ENCODE data around the gene FEV. TPM values are rescaled to one million over a fixed set of nuclear protein-coding genes. Genes with fewer than 3 reads are reported as not detected.

Gene FEV
- total RNA-seq, result 1 to 10 TPM in 1 of 4 donors, not detected in 3; 2.1 TPM

DNA sequence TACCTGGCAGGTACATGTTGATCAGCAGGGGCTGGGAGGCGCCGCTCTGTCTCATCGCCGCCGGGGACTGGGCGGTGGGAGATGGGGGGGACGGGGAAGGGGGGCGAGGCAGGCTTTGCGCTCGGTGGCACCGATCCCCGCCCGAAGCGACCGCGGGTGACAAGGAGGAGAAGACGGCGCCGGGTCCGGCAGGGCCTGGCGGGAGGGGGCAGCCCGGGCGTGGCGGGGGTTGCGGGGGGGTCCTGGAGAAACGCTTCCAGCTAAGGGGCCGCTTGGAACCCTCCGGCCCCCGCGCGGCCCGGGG, at the start of gene FEV:
Gene FEV (minus strand): TSS at position 164 of the 304 bp plus-strand sequence. CDS start 109 bp downstream, at position 55.
- WGBS, 2 donors, result 0% methylated on average over 2 of the region's 32 CpGs; no CpG with 5 or more reads in 1 of the 2 donors
- no peak for DNase-seq
- H3K4me3 ChIP-seq, result peak within 1 kb of the TSS in 2 of 4 donors; percentile 16 to 36
- no peak within 1 kb of the TSS for H3K27ac ChIP-seq
- peaks cover 26 to 51% (median 32%) of the 10 kb centered on the region in 3 donors for H3K4me1 ChIP-seq
- peaks cover 32 to 100% (median 66%) of the 10 kb centered on the region in 4 donors for H3K27me3 ChIP-seq
- H3K9me3 ChIP-seq, result no peaks in the 10 kb centered on the region
- no peaks in the 10 kb centered on the region for H3K36me3 ChIP-seq
- intact Hi-C loops (cut with DNase I), result no loop called here
- no peak for TF ChIP-seq POLR2A (IDR thresholded peaks at IDR 0.05)
- TF ChIP-seq, protein P1, sequence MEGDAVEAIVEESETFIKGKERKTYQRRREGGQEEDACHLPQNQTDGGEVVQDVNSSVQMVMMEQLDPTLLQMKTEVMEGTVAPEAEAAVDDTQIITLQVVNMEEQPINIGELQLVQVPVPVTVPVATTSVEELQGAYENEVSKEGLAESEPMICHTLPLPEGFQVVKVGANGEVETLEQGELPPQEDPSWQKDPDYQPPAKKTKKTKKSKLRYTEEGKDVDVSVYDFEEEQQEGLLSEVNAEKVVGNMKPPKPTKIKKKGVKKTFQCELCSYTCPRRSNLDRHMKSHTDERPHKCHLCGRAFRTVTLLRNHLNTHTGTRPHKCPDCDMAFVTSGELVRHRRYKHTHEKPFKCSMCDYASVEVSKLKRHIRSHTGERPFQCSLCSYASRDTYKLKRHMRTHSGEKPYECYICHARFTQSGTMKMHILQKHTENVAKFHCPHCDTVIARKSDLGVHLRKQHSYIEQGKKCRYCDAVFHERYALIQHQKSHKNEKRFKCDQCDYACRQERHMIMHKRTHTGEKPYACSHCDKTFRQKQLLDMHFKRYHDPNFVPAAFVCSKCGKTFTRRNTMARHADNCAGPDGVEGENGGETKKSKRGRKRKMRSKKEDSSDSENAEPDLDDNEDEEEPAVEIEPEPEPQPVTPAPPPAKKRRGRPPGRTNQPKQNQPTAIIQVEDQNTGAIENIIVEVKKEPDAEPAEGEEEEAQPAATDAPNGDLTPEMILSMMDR (IDR thresholded peaks at IDR 0.05), result no peak

DNA sequence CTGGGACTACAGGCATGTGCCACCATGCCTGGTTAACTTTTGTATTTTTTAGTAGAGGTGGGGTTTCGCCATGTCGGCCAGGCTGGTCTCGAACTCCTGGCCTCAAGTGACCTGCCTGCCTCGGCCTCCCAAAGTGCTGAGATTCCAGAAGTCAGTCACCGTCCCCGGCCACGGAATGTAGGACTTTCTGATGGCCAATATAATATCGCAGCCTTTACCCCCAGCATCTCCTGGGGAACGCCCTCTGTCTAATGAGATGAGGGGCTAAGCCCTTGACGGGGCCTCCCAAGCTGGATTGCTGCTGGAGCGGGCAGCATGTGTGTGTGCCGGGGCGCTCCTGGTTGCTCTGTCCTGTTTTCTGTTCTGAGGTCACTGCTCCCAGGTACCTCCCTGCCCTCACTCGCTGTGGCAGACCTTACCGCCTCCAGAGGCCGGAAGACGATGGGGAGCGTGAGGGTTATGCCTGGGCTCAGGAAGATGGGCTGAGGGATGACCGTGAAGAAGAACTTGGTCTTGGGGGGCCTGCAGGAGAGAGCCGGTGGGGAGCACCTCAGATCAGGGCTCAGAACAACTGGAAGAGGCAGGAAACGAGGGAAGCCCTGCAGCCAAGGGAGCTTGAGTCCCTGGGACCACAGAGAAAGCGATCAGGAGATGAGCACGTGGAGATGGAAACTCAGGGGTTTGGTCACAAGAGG, 47.2 kb upstream of the FEV start:
- Histone ChIP-seq H3K9me3 (no peaks in the 10 kb centered on the region), H3K4me1 (no peaks in the 10 kb centered on the region), H3K36me3 (no peaks in the 10 kb centered on the region), H3K27me3 (peaks cover 0 to 95% (median 0%) of the 10 kb centered on the region in 4 donors), H3K4me3 (no peak overlapping the region), H3K27ac (no peak overlapping the region)
- WGBS, 2 donors, result 63 to 73% methylated on average over 8 to 10 of the region's 23 CpGs
- DNase-seq, result no peak
- no peak for TF ChIP-seq POLR2A (IDR thresholded peaks at IDR 0.05)
- TF ChIP-seq, protein P1 (IDR thresholded peaks at IDR 0.05), result no peak
- intact Hi-C loops (cut with DNase I), result no loop called here

DNA sequence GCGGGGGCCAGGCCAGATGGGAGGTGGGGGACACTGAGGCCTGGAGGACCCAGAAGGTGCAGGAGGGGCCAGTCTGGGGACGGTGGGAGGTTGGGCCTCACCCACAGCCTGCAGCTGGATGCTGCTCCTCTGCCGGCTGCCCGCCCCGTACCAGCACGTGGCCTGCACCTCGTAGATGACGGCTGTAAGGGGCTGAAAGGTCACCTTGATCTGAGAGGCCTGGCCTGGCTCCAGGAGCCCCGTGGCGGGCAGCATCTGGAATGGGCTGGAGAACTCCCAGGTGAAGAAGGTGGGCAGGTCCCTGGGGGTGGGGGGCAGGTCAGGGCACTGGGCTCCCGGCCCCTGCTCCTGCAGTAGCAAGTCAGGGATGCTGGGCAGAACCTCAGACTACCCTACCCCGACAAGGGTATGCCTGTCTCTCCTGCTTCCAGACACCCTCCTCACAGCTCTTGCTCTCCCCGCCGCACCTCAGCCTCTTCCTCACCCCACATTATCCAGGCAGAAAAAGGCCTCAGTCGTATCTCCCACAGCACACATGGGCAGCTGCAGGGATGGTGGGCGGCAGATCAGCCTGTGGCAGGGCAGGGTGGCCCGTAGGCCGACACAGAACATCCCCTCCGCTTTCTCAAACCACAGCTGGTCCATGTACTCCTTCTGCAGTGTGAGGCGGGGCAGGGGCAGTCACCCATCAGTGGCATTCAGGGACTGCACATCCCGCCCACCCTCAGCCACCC, 46.2 kb upstream of the FEV start:
- H3K4me3 ChIP-seq, result no peak overlapping the region
- H3K27ac ChIP-seq, result no peak overlapping the region
- TF ChIP-seq, protein P1 (IDR thresholded peaks at IDR 0.05), result no peak
- DNase-seq, result no peak
- H3K9me3 ChIP-seq, result no peaks in the 10 kb centered on the region
- peaks cover 0 to 91% (median 0%) of the 10 kb centered on the region in 4 donors for H3K27me3 ChIP-seq
- intact Hi-C loops (cut with DNase I), result no loop called here
- 45 to 77% methylated on average over 2 to 17 of the region's 21 CpGs for WGBS, 2 donors
- no peaks in the 10 kb centered on the region for H3K36me3 ChIP-seq
- no peaks in the 10 kb centered on the region for H3K4me1 ChIP-seq

DNA sequence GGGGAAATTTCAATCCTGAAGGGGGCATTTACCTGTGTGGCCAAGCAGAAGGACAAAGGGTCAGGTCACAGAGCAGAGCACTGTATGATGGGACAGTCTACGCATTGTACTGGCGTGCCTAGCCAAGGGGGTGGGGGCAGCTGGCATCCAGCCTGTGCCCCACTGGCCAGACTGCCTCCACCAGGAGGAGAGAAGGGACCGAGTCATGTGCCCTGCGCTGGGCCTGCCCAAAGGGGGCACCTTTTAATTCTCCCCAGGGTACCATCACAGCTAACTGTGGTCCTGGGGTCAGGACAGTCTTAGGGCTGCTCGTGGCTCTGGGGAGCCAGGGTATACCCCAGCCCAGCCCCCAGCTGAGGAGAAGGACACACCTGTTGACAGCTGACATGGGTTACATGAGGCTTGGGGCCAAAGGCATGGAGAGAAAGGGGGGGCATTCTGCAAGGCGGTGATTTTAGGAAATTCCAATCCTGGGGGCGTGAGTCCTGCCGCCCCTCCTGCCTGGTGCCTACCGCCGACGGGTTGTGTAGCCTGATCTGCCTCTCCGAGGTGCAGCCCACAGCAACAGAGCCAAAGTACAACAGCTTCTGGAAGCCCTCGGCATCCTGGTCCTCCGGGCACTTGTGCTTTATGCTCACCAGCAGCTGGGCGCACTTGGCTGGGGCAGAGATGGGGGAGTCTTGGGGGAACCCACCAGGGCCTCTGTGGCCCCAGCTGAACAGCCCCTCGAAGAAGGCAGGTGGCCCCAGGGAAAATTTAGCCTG, 45.4 kb upstream of the FEV start:
- DNase-seq, result no peak
- Histone ChIP-seq H3K4me1 (no peaks in the 10 kb centered on the region), H3K4me3 (no peak overlapping the region), H3K27ac (no peak overlapping the region), H3K9me3 (no peaks in the 10 kb centered on the region), H3K27me3 (peaks cover 0 to 90% (median under 1%) of the 10 kb centered on the region in 4 donors), H3K36me3 (no peaks in the 10 kb centered on the region)
- TF ChIP-seq, protein P1 (IDR thresholded peaks at IDR 0.05), result no peak
- TF ChIP-seq POLR2A (IDR thresholded peaks at IDR 0.05), result no peak
- intact Hi-C loops (cut with DNase I), result no loop called here
- 70 to 81% methylated on average over 2 to 5 of the region's 16 CpGs for WGBS, 2 donors

DNA sequence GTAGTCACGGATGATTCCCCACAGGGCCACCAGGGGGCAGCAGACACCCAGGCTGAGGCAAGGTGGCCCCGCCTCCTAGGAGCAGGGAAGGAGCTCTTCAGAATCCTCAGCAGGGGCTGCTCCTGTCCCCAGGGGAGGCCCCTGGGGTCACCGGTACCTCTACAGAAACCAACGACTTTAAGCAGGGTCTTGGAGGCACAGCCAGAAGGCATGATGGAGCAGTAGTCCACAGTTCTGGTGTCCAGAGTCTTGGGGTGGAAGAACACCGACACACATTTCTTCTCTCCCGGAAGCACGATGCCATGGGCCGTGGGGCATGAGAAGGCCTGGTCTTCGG, 44.8 kb upstream of the FEV start:
- H3K27ac ChIP-seq, result no peak overlapping the region
- H3K4me3 ChIP-seq, result no peak overlapping the region
- 27 to 37% methylated on average over 5 of the region's 9 CpGs for WGBS, 2 donors
- intact Hi-C loops (cut with DNase I), result no loop called here
- peaks cover 0 to 90% (median 1%) of the 10 kb centered on the region in 4 donors for H3K27me3 ChIP-seq
- DNase-seq, result peak; percentile 23
- no peaks in the 10 kb centered on the region for H3K36me3 ChIP-seq
- TF ChIP-seq POLR2A (IDR thresholded peaks at IDR 0.05), result no peak
- TF ChIP-seq, protein P1 (IDR thresholded peaks at IDR 0.05), result peak; percentile 84 to 95 (median 90)
- H3K9me3 ChIP-seq, result no peaks in the 10 kb centered on the region
- H3K4me1 ChIP-seq, result no peaks in the 10 kb centered on the region

Measured in esophagus squamous epithelium (tissue), 5 donors.